Liver (tissue), 3 donors: ENCODE results near the gene SDF2L1.

ENCODE experiments used
- FOXA1 ChIP-seq: IDR thresholded peaks from 2 replicates; pipeline ENCODE4 v1.6.1; 2016; ENCODE audit warnings: antibody characterized with exemption
- JUND ChIP-seq, 2 donors: IDR thresholded peaks; 2 replicates each; pipeline ENCODE4 v1.6.1; 2016; ENCODE audit warnings: antibody characterized with exemption in 2 of 2
- NR2F2 ChIP-seq: IDR thresholded peaks from 2 replicates; pipeline ENCODE4 v1.6.1; 2016; ENCODE audit warnings: antibody characterized with exemption
- TF ChIP-seq, protein P1 (sequence below): IDR thresholded peaks from 2 replicates; pipeline ENCODE4 v1.6.1; 2016; ENCODE audit warnings: antibody characterized with exemption, mild to moderate bottlenecking
- TF ChIP-seq, protein P2 (sequence below): fragments of 150-350 bp; IDR thresholded peaks from 2 replicates; pipeline ENCODE4 v1.5.1; 2017; ENCODE audit warnings: improper control_type of control experiment, low read depth, low read length; ENCODE audit not compliant: missing input control
- TF ChIP-seq, protein P3 (sequence below): IDR thresholded peaks from 2 replicates; pipeline ENCODE4 v1.6.1; 2016; ENCODE audit warnings: antibody characterized with exemption
- TF ChIP-seq, protein P4 (sequence below): IDR thresholded peaks from 2 replicates; pipeline ENCODE4 v1.6.1; 2016; ENCODE audit warnings: antibody characterized with exemption
- donor health status: healthy.
- donor health status: healthy.

DNA sequence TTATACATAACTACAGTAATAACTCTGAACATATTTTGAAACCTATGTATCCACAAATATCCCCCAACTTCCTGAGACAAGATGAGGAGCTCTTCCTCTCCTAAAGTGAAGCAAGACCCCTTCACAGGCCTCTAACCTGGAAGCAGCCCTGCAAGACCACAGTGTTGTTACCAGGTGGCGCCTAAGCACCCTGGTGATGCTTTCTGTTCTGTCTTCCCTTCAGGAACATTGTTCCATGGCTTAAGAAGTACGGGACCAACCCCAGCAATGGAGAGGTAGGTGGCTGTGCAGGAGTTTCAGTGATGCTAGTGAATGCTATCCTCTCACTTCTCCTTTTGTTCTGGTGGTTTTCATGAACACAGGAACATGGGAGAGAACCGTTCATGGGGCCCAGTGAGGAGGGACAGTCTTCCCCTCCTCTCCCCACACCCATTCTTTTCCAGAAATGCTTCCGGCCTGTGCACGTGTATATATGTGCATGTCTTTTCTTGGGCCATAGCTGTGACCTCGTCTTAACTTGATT, 30.1 kb downstream of the SDF2L1 start:
- TF ChIP-seq, protein P1, sequence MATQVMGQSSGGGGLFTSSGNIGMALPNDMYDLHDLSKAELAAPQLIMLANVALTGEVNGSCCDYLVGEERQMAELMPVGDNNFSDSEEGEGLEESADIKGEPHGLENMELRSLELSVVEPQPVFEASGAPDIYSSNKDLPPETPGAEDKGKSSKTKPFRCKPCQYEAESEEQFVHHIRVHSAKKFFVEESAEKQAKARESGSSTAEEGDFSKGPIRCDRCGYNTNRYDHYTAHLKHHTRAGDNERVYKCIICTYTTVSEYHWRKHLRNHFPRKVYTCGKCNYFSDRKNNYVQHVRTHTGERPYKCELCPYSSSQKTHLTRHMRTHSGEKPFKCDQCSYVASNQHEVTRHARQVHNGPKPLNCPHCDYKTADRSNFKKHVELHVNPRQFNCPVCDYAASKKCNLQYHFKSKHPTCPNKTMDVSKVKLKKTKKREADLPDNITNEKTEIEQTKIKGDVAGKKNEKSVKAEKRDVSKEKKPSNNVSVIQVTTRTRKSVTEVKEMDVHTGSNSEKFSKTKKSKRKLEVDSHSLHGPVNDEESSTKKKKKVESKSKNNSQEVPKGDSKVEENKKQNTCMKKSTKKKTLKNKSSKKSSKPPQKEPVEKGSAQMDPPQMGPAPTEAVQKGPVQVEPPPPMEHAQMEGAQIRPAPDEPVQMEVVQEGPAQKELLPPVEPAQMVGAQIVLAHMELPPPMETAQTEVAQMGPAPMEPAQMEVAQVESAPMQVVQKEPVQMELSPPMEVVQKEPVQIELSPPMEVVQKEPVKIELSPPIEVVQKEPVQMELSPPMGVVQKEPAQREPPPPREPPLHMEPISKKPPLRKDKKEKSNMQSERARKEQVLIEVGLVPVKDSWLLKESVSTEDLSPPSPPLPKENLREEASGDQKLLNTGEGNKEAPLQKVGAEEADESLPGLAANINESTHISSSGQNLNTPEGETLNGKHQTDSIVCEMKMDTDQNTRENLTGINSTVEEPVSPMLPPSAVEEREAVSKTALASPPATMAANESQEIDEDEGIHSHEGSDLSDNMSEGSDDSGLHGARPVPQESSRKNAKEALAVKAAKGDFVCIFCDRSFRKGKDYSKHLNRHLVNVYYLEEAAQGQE: no peak
- no peak for TF ChIP-seq FOXA1
- TF ChIP-seq, protein P2, sequence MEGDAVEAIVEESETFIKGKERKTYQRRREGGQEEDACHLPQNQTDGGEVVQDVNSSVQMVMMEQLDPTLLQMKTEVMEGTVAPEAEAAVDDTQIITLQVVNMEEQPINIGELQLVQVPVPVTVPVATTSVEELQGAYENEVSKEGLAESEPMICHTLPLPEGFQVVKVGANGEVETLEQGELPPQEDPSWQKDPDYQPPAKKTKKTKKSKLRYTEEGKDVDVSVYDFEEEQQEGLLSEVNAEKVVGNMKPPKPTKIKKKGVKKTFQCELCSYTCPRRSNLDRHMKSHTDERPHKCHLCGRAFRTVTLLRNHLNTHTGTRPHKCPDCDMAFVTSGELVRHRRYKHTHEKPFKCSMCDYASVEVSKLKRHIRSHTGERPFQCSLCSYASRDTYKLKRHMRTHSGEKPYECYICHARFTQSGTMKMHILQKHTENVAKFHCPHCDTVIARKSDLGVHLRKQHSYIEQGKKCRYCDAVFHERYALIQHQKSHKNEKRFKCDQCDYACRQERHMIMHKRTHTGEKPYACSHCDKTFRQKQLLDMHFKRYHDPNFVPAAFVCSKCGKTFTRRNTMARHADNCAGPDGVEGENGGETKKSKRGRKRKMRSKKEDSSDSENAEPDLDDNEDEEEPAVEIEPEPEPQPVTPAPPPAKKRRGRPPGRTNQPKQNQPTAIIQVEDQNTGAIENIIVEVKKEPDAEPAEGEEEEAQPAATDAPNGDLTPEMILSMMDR: no peak
- TF ChIP-seq, protein P3, sequence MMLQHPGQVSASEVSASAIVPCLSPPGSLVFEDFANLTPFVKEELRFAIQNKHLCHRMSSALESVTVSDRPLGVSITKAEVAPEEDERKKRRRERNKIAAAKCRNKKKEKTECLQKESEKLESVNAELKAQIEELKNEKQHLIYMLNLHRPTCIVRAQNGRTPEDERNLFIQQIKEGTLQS: no peak
- TF ChIP-seq JUND (IDR thresholded peaks at IDR 0.05): no peak
- TF ChIP-seq, protein P4, sequence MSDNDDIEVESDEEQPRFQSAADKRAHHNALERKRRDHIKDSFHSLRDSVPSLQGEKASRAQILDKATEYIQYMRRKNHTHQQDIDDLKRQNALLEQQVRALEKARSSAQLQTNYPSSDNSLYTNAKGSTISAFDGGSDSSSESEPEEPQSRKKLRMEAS: no peak
- no peak for TF ChIP-seq NR2F2
